HPDE6-E6E7 (cell line): ENCODE measurements around the gene DSE.

Experiments
- DNase-seq: peaks from one replicate; pipeline ENCODE4 v3.0.0; 2011; ENCODE audit warnings: missing footprints; ENCODE audit errors: extremely low spot score

Gene DSE

DNA sequence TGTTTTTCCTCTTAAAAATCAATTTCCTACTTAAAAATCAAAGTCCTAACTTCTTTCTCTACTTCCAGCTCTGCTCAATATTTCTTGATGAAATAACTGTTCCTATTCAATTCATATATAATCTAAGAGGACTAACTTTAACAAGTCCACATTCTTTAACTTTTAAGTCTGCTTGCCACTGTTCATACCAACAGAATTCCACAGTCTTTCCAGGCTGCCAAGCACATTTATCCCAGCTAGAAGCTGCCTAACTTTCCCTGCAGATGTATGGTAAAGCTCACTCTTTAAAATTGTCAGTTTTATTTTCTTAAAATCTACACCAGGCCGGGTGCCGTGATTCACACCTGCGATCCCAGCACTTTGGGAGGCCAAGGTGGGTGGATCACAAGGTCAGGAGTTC, 102.0 kb downstream of the DSE start:
- DNase-seq = no peak

DNA sequence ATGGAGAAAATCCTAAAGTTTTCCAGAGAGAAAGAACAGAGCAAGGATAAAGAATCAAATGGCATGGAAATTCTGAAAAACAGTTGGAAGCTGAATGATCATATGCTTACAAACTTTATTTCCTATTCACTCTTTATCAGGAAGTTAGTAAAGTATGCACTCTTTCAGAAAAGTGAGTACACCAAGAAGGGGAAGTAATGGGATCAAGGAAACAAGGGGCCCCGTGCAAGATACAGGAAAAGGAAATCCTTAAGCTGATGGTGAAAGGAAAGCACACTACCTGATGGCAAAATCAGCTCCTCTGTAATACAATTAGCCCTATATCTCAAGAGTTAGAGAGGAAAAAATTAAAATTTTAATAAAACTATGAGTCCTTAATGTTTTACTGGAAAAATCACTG, 104.4 kb downstream of the DSE start:
- no peak for DNase-seq

DNA sequence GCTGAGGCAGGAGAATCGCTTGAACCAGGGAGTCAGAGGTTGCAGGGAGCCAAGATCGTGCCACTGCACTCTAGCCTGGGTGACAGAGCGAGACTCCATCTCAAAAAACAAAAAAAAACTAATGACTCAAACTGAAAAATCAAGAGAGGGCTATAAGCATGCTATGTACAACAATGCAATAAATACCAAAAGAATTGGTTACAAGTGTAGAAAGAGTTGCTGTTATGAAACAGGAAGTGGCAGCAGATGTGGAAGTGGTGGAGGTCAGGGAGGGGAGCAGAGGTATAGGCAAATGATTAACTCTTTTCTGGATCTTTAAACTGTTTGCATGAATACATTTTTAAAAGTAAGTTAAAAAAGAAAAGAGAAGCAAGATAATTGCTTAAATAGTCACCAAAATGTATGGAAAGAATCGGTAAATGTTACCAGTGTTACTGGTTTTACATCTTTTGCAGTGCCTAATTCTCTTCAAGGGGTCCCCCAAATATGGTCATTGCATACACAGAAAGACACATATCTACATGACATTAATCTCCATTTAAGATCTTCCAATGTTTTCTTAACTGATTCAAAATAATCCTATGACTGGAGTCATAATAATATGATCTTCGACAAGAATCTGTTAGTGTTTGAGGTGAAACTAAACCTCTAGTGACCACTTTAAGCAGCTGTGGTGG, 105.4 kb downstream of the DSE start:
- no peak for DNase-seq

DNA sequence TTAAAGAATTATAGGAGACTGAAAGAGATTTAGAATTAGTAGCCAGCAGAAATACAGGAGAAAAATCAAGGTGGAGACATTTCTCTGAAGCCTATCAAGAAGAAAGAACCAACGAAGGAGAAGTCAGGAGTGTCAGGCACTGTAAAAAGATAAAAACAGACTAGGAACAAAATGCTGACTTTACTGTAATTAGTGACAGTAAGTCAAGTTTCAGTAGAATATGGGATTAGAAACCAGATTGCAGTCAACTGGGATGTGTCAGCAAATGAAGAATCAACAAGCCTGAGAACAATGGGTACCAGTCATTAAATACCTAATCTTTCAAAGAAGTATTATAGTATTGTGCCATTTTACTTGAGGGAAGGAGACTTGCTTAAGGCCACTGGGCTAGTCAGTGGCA, 112.0 kb downstream of the DSE start:
- DNase-seq = no peak

DNA sequence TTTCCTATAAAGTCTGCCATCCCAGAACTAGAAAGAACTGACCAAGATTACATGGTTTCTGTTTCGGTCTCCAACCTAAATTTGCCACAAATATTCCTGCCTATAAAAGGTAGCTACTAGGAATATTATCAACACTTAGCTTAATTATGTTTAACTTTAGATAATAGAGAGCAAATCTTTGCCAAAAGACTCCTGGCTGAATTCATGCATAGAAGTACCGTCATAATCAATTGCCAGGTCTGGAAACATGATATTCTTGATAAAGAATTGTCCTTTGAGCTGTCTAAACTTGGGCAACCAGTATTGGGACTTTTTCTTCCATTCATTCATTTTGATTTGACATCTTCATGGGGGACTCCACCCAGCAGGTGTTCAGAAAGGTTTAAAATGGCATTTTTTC, 112.9 kb downstream of the DSE start:
- DNase-seq = no peak

DNA sequence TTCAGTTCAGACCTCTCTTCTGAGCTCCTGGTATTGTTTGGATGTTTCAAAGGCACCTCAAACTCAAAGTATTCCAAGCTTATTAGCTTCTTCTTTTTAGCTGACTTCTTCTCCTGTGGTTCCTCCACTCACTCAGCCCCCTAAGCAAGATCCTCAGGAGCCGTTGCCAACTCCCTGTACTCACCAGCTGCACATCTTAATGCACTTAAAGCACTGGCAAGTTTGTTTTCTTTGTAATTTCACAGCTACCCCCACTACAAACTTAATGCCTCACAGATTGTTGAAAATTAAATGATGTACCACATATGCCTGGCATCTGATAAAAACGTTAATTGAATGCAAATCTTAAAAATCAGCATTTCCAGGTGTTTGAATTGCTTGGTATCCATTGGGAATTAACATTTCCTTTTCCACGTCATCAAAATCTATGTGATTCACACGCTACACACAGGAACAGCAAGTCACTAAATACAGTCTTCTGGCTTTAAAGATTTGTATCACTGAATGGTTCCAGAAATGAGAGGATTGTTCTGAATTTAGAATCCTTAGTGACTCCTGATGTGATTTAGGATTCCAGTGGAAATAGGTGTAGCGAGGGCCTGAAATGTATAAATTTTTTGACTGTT, 114.9 kb downstream of the DSE start:
- DNase-seq = no peak

DNA sequence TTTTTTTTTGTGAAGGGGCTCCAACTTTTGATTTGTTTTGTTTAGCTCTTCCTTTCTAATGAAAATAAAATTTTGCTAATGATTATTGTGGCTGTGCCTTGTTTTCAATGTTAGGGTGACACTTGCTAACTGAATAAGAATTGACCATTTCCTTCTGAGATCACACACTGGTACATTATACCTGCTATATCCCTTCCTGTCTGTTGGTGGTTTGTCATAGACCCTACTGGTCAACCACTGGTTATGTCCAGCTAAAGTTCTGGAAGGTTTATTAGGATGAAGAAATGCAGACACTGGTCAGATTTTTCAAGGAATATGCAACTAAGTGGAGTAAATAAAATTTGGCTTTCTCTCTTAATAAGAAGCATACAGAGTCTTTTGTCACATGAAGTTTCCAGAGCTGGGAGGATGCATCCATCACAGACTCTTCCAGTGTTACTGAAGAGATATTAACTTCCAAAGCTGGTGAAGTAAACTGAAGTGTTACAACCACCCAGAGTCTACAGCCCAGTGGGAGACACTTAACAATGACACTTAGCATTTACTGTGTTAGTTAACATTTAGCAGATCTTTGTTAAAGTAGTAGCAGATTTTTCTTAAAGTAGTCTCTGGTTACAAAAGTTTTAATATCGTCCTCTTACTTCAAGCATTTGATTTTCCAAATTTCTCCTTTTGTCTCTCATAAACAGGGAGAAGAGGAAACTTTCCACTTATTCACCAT, 121.0 kb downstream of the DSE start:
- no peak for DNase-seq

DNA sequence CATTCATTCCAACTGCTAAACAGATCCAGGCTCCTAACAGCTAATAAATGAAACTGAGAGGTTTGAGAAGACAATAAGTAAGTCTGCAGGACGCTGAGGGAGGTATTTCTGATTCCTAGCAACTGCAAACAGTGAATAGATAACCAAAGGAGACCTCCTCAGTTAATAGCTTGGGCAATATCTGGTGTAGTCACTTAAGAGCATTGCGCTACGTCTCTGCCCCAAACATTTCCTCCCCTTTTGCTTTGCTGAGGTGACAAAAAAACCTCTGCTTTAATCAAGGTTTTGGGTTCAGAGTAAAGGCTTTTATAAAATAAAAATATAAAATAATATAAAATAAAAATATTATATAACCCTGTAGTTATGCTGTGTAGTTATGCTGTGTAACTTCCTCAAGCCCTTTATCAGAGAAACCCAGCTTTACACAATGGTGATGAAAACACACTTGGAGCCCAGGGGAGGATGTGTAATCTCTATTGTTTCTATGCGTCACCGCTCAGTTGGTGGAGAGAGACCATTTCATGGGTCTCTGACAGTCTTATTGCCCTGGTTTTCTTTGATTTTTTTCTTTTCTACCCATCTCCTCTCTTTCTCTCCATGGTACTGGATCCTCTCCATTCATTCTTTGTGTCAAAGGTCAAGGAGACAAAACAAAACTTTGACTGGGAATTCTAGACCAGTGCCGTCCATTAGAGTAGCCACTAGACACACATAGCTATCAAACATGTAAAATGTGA, 121.8 kb downstream of the DSE start:
- DNase-seq = no peak
